Kidney capillary endothelial cell (primary cell): Measurements from ENCODE around the gene LRRC75A.
"Not testable (repeated sequence)": the region's sequence is repeated elsewhere in the genome, so short reads cannot be mapped to it uniquely, and the experiment has no call there.

Experiments used
- DNase-seq: peaks from one replicate; pipeline ENCODE4 v3.0.0-alpha.2; 2018; ENCODE audit warnings: low spot score

Gene LRRC75A, protein sequence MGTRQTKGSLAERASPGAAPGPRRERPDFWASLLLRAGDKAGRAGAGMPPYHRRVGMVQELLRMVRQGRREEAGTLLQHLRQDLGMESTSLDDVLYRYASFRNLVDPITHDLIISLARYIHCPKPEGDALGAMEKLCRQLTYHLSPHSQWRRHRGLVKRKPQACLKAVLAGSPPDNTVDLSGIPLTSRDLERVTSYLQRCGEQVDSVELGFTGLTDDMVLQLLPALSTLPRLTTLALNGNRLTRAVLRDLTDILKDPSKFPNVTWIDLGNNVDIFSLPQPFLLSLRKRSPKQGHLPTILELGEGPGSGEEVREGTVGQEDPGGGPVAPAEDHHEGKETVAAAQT

DNA sequence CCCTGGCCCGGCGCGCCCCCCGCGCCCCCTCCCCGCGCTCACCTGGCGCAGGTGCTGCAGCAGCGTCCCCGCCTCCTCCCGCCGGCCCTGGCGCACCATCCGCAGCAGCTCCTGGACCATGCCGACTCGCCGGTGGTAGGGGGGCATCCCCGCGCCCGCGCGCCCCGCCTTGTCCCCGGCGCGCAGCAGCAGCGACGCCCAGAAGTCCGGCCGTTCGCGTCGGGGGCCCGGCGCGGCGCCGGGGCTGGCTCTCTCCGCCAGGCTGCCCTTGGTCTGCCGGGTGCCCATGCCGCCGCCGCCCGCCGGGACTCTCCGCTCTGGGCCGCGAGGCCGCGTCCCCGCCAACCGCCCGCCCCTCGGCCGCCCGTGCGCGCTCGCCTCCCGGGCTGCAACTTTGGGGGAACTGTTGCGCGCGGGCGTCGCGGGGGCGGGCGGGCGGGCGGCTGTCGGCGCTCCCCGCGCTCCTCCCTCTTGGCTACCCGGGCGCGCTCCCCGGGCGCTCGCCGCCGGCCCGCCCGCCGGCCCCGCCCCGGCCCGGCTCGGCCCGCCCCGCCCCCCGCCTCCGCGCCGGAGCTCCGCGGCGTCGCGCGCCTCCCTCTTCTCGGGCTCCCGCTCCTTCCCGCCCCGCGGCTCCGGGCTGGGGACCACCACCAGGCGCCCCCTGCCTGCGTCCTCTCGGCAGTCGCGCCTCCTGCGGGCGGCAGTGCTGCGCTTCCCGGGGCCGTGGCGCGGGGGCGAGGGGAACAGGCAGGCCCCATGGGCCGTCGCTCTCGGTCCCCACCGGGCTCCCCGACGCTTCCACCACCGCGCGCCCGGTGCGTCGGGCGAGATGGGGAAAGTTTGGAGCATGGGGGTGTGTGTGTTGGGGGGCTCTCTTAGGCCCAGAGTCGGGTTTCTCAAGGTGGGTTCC is at the start of gene LRRC75A:
LRRC75A (minus strand) TSS at position 491 of the 910 bp plus-strand sequence; CDS start at position 288, 203 bp downstream.
- DNase-seq, result no peak

DNA sequence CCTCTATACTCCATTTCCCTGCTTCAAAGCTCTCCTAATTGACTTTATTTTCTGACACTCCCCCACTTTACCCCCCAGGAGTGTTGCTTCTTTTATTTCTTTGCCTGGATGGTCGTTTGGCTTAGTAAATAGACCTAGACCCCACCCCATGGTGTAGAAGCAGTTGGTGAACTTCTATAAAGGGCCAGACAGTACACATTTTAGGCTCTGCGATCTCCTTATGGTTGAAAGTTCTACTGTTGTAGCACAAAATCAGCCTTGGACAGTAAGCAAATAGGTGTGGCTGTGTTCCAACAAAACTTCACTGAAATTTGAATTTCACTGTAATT is 45.1 kb upstream of the LRRC75A start:
- DNase-seq, result no peak

DNA sequence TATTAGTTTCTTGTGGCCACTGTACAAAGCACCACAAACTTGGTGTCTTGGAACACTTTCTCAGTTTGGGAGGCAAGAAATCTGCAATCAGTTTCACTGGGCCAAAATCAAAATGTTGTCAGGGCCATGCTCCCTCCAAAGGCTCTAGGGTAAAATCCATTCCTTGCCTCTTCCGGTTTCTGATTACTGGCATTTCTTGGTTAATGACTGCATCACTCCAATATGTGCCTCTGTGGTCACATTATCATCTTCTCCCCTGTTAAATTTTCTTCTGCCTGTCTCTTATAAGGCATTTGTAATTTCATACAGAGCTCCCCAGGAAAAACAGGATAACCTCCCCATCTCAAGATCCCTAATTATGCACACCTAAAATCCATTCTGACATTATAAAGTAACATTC is 42.2 kb upstream of the LRRC75A start:
- DNase-seq, result no peak

DNA sequence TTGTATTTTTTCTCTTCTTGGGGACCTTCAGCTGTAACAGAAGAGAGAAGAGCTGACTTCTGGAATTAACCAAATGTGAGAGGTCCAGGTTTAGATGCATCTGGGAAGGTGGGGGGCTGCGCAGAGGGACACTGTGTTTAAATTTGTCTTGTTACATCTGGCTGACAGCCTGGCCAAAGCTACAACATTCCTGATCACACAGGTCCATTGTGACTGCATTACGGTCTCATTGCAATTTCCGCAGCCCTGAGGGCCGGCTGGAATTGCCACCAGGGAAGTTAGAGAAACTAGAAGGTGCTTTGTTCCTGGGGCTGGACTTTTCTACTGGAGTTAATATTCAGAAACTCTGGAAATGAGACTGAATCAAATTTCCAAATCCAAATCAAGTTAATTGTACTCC is 37.9 kb upstream of the LRRC75A start:
- no peak for DNase-seq

DNA sequence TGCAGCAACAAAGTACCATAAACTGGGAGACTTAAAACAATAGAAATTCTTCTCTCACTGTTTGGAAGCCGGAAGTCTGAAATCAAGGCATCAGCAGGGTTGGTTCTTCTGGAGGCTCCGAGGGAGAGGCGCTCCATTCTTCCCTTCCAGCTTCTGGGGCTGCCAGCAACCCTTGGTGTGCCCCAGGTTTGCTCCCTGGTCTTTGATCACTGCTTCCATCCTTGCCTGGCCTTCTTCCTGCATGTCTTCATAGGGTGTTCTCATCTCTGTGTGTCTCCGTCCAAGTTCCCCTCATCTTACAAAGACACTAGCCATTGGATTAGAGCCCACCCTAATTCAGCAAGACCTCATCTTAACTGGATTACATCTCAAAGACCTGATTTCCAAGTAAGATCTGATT is 35.3 kb upstream of the LRRC75A start:
- no peak for DNase-seq

DNA sequence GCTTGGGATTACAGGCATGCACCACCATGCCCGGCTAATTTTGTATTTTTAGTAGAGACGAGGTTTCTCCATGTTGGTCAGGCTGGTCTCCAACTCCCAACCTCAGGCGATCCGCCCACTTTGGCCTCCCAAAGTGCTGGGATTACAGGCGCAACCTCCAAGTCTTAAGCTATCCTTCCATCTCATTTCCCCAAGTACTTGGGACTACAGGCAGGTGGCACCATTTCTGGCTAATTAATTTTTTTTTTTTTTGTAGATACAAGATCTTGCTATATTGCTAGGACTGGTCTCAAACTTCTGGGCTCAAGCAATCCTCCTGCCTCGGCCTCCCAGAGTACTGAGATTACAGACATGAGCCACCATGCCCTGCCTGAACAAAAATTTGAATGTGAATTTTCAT is 33.6 kb upstream of the LRRC75A start:
- DNase-seq, result not testable (repeated sequence)

DNA sequence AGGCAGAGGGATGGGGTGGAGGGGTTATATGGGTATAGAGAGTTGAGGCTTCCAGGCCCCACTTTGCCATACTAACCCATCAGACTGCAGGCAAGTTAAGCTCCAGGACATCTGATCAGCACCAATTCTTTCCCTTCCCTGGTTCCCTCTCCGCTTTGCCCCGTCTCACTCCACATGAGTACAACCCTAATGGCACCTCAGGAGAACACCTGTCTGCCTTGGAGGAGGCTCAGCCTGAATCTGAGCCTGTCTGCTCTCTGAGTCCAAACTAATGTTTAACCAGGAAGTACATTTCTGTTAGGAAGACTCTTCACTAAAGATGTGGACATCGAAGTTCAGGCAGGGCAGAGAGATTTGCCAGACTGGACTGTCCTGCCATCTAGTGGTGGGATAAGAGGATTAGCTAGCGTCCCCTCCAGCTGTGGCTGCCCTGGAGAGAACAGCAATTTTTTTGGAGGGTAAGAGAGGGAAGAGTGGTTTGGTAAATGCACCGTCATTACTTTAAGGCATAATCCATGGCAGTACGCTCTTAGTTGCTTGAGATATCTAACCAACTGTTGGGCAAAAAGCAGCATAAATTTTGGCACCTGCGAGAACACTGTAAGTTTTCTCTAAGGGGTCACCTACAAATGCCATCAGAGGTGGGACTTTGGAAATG is 29.2 kb upstream of the LRRC75A start:
- DNase-seq, result peak; percentile 81

DNA sequence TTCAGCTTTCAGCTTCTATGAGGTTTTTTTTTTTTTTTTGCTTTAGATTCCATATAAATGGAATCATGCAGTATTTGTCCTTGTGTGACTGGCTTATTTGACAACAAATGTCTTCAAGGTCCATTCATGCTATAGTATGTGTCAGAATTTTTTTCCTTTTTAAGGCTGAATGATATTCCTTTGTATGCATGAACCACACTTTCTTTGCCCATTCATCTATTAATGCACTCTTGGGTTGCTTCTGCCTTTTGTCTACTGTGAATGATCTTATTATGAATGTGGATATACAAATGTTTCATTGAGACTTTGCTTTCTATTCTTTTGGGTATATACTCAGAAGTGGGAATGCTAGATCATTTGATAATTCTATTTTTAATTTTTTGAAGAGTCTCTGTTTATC is 27.0 kb upstream of the LRRC75A start:
- no peak for DNase-seq

DNA sequence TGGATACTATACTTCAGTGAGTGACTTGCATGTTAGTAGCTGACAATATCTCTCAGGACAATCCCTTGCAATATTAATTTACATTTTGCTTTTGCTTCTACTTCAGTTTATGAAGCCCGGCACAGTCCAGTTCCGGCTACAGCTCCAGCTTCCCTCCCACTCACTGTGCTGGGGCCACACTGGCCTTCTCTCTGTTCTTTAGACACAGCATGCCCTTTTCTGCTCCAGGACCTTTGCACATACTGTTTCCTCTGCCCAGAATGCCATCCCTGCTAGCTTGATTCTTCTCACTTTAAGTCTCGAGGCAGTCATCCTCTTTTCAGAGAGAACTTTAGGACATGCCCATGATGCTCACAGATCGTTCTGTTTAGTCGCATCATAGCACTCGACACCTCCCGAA is 25.5 kb upstream of the LRRC75A start:
- DNase-seq, result no peak

DNA sequence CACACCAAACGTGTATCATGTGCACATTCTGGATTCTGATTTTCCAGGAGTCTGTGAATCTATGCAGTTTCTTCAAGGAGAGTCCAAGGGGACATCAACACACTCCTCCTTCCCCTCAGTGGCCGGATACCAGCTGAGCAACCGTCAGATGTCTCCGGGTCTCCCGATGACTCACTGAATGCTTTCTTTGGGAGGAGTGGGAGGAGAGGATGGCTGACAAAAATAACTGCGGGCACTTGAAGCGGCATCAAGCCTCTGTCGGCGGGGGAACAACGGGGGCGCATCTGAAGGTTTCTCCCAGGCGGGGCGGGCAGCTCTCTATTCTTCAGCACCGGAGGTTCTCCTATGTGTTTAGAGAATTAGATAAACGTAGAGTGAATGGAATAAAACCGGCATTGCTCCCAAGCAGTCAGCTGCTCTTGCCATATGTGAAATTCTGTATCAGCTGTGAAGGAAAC is 24.6 kb upstream of the LRRC75A start:
- DNase-seq, result peak; percentile 80

DNA sequence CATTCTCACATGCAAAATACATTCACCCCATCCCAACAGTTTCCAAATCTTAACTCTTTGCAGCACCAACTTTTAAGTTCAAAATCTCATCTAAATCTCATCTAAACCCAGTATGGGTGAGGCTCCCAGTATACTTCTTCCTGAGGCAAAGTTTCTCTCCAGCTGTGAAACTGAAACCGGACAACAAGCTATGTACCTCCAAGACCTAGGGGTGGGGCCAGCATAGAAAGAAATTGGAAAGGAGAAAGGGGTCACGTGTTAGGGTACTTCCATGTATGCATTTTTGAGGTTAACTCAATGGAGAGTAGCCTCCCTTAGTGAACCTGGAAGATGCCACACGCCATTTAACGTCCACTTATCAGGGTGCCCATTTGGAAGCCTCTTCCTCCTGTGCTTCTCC is 23.9 kb upstream of the LRRC75A start:
- no peak for DNase-seq

DNA sequence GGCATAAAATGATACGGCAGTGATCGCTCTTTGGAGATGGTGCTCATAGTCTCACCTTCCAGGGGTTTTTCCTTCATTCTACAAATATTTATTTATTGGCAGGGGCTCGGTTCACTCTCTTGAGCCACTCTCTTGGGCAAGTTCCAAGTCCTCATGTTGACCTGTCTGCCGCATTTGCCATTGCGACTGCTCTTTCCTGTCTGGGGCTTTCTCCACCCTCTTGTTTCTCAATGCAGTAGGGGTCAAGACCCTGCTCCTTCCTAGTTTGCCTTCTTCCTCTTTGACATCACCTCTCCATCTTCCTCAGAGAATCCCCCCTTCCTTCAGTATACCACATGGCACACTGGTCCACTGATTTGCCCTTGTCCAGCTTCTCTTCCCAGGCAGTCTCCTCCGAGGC is 21.9 kb upstream of the LRRC75A start:
- no peak for DNase-seq

DNA sequence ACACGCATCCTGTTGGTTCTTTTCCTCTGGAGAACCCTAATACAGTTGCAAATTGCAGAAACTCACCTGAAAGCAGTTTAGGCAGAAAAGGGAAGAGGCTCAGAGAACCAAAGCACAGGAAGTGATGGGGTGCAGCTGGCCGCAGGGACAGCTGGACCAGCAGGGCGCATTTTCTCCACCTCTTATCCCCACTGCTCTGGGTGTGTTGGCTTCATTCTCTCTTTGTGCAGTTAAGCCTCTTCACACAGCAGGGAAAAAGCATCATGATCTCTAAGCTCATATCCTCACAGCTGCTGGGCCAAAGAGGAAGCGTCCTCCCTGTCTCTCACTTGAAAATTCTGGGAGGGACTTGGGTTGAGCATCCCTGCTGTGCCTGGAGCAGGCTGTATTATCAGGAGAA is 20.0 kb upstream of the LRRC75A start:
- no peak for DNase-seq

DNA sequence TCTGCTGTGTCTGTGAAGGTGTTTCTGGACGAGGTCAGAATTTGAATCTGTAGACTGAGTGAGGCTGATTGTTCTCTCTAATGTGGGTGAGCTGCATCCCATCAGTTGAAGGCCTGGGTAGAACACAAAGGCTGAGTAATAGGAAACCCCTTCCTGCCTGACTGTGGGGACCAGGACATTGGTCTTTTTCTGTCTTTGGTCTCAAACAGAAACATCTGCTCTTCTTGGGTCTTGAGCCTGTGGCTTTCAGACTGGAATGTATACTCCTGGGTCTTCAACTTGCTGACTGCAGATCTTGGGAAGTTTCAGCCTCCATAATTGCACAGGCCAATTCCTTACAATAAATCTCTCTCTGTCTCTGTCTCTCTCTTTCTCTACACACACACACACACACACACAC is 19.6 kb upstream of the LRRC75A start:
- peak; percentile 72 for DNase-seq

DNA sequence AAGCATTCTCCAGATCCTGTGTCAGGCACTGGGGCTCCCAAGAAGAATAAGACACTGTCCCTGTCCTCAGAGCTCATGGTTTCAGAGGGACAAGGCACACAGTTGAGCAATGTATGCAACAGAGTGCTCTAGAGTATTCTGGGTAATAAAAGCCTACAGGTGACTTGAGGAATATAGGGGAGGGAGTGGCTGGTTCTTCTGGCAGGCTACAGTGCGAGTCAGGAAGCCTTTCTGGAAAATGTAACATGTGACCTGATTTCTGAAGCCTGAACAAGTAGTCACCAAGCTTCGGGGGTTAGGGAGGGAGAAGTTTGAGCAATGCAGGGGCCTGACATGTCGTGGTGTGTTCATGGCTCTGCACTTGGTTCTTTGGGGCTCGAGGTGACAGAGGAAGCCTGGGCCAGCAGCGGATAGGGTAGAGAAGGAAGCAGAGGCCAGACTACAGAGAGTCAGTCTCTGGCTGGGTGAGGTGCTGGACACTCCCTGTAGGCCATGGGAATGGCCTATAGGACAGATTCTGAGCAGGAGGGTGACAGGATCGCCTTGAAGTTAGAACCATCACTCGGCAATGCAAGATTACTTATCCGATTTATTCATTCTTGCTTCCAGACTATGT is 16.0 kb upstream of the LRRC75A start:
- DNase-seq, result no peak

DNA sequence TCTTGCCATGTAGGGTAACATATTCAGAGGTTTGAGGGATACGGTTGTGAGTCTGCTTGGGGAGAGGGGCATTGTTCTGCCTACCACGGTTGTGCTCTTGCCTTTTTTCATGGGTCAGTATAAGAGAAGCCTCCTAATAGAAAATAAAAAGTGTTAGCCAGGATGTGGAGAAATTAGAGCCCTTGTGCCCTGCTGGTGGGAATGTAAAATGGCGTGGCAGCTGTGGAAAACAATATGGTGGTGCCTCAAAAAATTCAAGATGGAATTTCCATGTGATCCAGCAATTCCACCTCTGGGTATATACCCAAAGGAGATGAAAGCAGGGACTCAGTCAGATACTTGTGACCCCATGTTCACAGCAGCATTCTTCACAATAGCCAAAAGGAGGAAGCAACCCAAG is 14.2 kb upstream of the LRRC75A start:
- DNase-seq, result no peak

DNA sequence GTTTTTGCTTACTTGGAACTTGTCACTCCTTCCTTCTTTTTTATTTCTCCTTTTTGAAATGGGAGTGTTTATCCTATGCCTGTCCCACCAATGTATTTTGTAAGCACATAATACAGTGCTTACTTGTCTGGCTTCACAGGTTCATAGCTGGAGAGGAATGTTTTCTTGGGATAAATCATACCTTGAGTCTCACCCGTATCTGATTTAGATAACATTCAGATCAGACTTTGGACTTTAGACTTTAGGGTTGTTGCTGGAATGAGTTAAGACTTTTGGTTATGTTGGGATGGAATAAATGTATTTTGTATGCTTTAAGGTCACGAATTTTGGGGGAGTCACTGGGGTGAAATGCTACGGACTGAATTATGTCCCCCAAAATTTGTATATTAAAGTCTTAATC is 13.0 kb upstream of the LRRC75A start:
- no peak for DNase-seq

DNA sequence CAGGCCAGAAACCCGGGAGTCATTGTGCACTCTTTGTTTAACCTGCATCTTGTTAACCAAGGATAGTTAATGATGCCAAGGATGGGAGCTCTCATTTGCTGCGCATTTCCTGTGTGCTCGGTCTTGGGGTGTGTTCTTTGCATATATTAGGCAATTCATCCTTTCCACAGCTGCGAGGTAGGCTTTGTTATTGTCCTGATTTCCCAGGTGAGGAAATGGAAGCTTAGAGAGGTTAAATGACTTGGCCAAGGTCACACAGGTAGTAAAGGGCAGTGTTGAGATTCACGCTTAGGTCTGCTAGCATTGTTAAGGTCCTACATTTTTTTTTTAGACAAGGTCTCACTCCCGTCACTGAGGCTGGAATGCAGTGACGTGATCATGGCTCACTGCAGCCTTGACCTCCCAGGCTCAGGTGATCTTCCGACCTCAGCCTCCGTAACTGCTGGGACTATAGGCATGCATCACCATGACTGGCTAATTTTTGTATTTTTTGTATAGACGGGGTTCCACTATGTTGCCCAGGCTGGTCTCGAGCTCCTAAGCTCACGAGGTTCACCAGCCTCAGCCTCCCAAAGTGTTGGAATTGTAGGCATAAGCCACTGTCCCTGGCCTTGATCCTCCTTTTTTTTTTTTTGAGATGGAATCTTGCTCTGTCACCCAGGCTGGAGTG is 5.0 kb upstream of the LRRC75A start:
- no peak for DNase-seq

DNA sequence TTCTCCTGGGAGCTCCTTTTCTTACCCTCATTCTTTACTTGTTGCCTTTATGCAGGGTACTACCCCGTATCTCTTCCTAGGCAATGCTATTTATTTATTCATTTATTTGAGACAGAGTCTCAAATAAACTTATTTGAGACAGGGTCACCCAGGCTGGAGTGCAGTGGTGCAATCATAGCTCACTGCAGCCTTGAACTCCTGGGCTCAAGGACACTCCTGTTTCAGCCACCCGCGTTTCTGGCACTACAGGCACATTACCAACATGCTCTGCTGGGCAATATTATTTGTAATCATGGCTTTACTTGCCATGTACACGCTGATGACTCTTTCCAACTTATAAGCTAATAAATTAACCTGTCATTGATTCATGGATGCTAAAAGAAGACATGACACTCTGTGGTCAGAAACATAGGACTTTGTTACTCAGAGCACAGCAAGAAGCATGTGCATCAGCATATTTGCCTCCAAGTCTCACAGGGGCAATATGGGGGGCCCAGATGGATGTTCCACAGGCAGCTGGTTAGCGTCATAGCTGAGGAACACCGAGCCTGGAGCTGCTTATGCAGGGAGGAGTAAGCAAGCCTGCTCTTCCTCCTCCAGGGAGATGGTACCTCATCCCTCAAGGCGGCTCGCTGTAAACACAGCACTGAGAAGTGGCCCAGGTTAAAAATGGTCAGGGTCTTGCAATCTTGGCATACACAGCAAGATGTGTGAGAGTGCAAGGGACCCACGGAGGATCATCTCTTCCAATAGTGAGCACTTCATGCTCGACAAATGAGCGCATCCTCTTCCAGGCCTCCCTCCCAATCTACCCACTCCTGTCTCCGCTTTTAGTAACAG is 4.2 kb upstream of the LRRC75A start:
- DNase-seq, result no peak

DNA sequence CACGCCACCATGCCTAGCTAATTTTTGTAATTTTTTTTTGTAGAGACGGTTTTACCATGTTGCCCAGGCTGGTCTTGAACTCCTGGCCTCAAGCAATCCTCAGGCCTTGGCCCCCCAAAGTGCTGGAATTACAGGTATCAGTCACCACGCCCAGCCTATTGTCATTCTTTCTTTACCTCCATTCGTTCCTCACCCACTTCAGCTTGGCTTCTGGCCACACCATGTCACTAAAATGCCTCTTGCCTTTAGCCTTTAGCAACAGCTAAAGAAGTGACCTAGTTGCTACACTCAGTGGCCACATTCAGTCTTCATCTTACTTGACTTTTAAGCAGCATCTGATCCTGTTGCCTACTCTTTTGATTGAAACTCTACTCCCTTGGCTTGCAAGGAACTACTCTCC is 3.6 kb upstream of the LRRC75A start:
- no peak for DNase-seq

DNA sequence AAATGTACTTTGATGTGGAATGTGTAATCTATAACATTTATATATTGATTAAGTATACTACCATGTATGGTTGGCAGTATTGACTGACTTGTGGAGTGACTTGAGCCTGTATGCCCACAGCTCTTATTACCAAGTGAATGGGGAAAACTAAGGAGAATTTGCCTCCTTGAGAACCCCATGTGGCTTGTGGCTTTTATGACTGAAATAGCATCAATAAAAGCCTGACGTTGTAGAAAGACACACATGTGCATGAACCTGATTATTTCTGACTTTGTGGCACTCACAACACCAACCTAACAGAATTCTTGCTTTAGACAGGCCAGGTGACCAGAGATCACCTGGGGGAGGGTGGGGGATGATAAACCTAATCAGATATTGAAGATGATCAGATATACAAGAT is 2.1 kb upstream of the LRRC75A start:
- DNase-seq, result no peak
